Activated T-helper 2 cell treated with anti-CD3 and anti-CD28 coated beads, Interferon-gamma antibody, Interleukin-2, Interleukin-4, amounts not matched to agents 10 μg/mL and 5 μg/mL and 100 μg/mL, durations not matched to agents 14 hours and 24 hours and 36 hours (primary cell): Measurements from ENCODE around the gene GRK4. TPM values are rescaled to one million over a fixed set of nuclear protein-coding genes. Genes with fewer than 3 reads are reported as not detected.
"Not testable (repeated sequence)": the region's sequence is repeated elsewhere in the genome, so short reads cannot be mapped to it uniquely, and the experiment has no call there.

Source experiments
- DNase-seq: peaks from one replicate; pipeline ENCODE4 v3.0.0; 2021; ENCODE audit warnings: low spot score
- H3K27ac Mint-ChIP-seq: one replicate; pipeline ENCODE4 v1.8.0; 2021; ENCODE audit warnings: mixed read lengths
- H3K27me3 Mint-ChIP-seq: one replicate; pipeline ENCODE4 v1.8.0; 2021; ENCODE audit warnings: low read depth, mixed read lengths
- H3K36me3 Mint-ChIP-seq: one replicate; pipeline ENCODE4 v1.8.0; 2021; ENCODE audit warnings: low read depth, mixed read lengths
- H3K4me1 Mint-ChIP-seq: one replicate; pipeline ENCODE4 v1.8.0; 2021; ENCODE audit warnings: low read depth, mixed read lengths
- H3K4me3 Mint-ChIP-seq: one replicate; pipeline ENCODE4 v1.8.0; 2021; ENCODE audit warnings: low read depth, mild to moderate bottlenecking, moderate library complexity, mixed read lengths
- H3K9me3 Mint-ChIP-seq: one replicate; pipeline ENCODE4 v1.8.0; 2021; ENCODE audit warnings: mixed read lengths
- intact Hi-C: fragments of 100-400 bp; cut with micrococcal nuclease; formaldehyde crosslinking; loops from one replicate; pipeline ENCODE4 v1.15.1; 2023
- total RNA-seq: library from RNA; stranded (reverse); gene quantifications from 2 replicates; pipeline ENCODE4 v1.2.3, GENCODE V29; 2022

GRK4 gene
- total RNA-seq, 1 donor from 2014 or later: 4.5 TPM

DNA sequence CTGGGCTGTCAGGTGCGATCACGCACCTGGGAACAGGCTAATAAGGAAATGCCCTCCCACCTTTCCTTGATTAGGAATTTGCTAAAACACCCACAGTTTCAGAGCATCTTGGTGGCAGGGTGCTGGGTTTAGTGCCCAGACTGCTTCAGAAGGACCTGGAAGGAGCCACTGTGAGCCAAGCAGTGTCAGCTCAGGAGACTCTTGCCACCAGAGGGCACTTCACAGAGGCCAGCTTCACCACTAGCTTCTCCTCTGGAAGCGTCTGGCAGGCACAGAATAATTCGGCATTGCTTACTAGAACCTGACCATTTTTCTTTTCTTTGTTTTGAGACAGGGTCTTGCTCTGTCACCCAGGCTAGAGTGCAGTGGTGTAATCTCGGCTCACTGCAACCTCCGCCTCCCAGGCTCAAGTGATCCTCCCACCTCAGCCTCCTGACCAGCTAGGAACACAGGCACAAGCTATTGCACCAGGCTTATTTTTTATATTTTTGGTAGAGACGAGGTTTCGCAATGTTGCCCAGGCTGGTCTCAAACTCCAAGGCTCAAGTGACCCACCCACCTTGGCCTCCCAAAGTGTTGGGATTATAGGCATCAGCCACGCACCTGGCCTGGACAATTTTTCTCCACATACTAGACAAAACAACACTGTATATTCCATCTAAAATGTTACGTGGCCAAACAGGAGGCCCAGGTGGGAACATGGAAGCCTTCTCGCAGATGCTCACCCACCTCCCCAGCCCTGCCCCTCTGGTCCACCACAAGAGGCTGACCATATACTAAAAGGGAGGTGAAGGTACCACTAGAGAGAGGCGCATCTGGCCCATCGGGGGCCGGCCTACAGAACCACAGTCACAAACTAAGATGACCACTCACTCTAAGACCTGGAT lies 14.2 kb upstream of the GRK4 start:
- peaks cover 95% of the 10 kb centered on the region for H3K36me3 Mint-ChIP-seq

DNA sequence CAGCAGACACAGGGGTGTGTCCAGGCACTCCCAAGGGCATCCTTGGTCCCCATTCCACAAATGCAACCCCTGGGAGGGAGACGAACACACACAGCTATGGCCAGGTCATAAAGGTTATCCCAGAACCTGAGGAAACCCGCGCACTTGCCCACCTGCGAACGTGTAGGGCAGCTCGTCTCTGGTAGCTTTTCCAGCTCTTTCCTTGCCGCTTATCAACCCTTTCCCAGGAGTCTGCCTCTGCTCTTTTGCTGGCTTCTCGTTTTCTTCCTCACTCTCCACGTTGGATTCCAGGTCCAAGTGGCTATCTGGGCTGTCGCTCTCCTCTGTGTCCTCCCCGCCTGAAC lies 13.6 kb upstream of the GRK4 start:
- Mint-ChIP-seq H3K36me3 (peaks cover 95% of the 10 kb centered on the region), H3K27ac (no peak overlapping the region), H3K27me3 (no peaks in the 10 kb centered on the region), H3K4me3 (no peak overlapping the region), H3K9me3 (no peaks in the 10 kb centered on the region), H3K4me1 (peaks cover 33% of the 10 kb centered on the region)
- intact Hi-C loops: no loop called here
- no peak for DNase-seq

More for the DNA sequence above, 14.2 kb upstream of the GRK4 start:
- no peaks in the 10 kb centered on the region for H3K27me3 Mint-ChIP-seq
- no peak for DNase-seq
- peaks cover 27% of the 10 kb centered on the region for H3K4me1 Mint-ChIP-seq
- intact Hi-C loops: no loop called here
- peak overlapping the region; percentile 55 for H3K27ac Mint-ChIP-seq
- no peaks in the 10 kb centered on the region for H3K9me3 Mint-ChIP-seq
- H3K4me3 Mint-ChIP-seq: no peak overlapping the region

DNA sequence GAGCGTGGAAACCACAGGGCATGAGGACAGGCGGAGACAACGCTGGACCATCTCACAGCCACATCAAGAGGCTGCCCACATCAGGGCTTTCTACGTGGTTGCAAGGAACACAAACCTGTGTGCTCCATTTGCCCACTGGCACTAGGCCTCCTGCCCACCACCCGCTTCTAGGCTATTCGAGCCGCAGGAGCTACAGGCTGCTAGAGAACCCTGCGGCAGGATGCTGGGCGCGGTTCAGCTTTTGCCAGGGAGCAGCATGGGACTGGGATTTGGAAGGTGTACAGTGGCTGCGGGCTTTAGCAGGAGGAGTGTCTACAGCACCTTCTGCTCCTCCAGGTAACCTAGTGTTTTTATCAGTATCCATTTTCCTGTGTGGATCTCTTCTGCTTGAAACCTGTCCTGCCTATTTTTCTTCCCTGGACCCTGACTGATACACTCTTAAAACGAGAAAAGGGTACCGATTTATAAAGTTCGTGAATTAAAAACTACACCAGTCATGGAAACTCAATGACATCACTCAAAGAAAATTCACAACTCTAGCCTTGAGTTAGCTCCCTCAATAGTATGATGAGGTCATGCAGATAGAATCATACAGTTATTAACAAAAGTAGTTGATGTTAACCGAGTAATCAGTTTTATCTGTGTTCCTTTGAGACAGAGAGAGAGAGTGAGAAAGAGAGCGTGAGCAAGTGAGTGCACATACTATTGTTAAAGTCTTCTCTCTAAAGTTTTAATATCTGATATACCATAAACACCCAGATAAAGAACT lies 13.0 kb upstream of the GRK4 start:
- intact Hi-C loops: no loop called here
- H3K4me1 Mint-ChIP-seq: peaks cover 32% of the 10 kb centered on the region
- no peaks in the 10 kb centered on the region for H3K27me3 Mint-ChIP-seq
- DNase-seq: no peak
- peaks cover 93% of the 10 kb centered on the region for H3K36me3 Mint-ChIP-seq
- H3K4me3 Mint-ChIP-seq: no peak overlapping the region
- H3K27ac Mint-ChIP-seq: peak overlapping the region; percentile 64
- H3K9me3 Mint-ChIP-seq: no peaks in the 10 kb centered on the region

DNA sequence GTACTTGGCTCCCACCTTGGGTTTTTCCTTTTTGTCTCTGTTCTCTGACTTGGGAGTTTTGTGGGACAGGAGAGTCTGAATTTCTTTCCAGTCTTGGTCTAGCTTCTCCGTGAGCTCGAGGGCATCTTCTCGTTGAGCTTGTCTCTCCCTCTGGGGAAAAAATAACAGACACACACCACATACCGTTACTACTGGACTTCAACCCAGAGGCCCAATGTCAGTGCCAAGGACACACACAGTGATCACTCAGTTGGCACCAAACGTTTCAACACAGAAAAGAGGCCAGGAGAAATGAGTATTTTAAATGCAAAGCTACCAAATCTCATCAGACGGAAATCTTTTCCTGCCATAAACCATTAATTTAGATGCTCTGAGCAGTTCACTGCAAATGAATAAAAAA lies 9.9 kb upstream of the GRK4 start:
- H3K9me3 Mint-ChIP-seq: no peaks in the 10 kb centered on the region
- no peak for DNase-seq
- H3K36me3 Mint-ChIP-seq: peaks cover 95% of the 10 kb centered on the region
- H3K27ac Mint-ChIP-seq: peak overlapping the region; percentile 92
- H3K4me1 Mint-ChIP-seq: peaks cover 57% of the 10 kb centered on the region
- intact Hi-C loops: no loop called here
- peak overlapping the region; percentile 74 for H3K4me3 Mint-ChIP-seq
- H3K27me3 Mint-ChIP-seq: no peaks in the 10 kb centered on the region

DNA sequence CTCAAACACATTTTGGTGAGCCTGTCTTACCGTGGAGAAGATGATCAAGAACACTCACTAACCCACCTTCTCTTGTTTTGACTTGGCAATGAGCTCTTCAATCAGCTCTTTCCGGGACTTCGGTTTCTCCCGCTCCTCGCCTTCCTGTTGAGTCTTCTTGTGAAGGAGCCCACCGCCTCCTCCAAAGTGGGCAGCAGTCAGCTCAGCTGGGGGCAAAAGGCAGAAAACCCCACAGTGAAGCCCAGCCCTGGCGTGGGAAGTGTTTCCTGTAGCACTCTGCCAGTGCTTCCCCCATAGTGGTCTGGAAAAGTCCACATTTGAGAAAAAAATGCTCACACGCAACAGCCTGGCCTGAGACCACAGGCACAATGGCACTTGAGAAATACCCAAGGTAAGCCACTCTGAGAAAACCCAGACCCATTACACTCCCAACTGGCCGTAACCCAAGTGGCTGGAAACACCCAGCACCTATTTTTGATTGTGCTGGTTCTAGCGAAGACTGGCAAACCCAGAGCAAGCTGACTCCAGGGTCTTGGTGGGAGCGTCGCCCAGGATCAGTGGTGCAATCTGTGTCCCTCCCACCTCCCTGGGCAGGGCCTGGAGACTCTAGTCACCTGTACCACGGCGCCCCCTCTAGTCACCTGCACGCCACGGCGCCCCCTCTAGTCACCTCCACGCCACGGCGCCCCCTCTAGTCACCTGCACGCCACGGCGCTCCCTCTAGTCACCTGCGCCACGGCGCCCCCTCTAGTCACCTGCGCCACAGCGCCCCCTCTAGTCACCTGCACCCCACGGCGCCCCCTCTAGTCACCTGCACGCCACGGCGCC lies 8.8 kb upstream of the GRK4 start:
- intact Hi-C loops: loop anchor here (1.0 to 2.0 kb wide), 5 partner anchors 8 to 486 kb away; partner anchors contain the start of gene RNF4
- Mint-ChIP-seq H3K4me1 (peaks cover 63% of the 10 kb centered on the region), H3K27me3 (no peaks in the 10 kb centered on the region), H3K9me3 (no peaks in the 10 kb centered on the region), H3K4me3 (peak overlapping the region; percentile 74), H3K27ac (peak overlapping the region; percentile 92), H3K36me3 (peaks cover 93% of the 10 kb centered on the region)
- peak; percentile 57 for DNase-seq

DNA sequence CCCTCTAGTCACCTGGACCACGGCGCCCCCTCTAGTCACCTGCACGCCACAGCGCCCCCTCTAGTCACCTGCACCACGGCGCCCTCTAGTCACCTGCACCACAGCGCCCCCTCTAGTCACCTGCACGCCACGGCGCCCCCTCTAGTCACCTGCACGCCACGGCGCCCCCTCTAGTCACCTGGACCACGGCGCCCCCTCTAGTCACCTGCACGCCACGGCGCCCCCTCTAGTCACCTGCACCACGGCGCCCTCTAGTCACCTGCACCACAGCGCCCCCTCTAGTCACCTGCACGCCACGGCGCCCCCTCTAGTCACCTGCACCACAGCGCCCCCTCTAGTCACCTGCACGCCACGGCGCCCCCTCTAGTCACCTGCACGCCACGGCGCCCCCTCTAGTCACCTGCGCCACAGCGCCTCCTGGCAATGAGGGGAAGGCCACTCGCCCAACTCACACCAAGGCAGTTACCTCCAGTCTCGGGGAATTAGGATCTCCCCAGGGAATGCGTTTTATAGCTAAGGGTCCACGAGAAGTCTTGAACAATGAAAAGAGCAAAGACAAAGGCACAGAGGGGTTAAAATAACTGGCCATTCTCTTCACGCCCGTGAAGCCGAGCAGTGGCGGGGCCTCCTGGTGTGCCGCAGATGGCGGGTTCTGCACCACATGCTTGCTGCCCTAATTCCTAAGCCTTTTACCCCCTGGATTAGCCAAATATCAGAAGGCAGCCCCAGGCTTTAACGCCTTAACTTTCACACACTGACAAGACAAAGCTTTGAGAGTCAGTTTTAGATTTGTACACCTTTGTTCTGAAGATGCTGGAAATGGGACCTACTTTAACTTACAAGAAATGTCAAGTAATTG lies 8.0 kb upstream of the GRK4 start:
- intact Hi-C loops: loop anchor here (2.0 kb wide), 2 partner anchors 111 to 487 kb away; partner anchors contain the start of gene RNF4
- DNase-seq, H3K9me3 Mint-ChIP-seq, H3K27me3 Mint-ChIP-seq: not testable (repeated sequence)
- peak overlapping the region; percentile 13 for H3K4me3 Mint-ChIP-seq
- peak overlapping the region; percentile 92 for H3K27ac Mint-ChIP-seq
- H3K4me1 Mint-ChIP-seq: peaks cover 69% of the 10 kb centered on the region
- peaks cover 92% of the 10 kb centered on the region for H3K36me3 Mint-ChIP-seq

DNA sequence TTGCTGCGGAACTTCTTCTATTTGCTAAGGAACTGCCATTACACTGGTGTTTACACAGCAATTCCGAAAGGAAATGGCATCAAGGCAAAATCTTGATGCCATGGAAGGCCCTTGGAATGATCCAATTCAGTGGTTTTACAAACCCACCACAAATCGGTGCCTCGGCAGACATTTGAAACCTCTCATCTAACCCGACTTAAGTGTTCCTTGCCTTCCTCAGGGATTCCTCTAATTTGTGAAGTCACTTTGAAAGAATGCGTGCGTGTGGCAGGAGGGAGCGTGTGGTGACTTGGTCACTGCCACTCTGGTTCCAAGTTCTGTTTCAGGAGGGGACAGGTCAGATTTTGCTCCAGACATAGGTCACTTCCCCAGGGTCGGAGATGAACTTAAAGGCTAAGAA lies 4.9 kb upstream of the GRK4 start:
- H3K4me3 Mint-ChIP-seq: no peak overlapping the region
- no peak overlapping the region for H3K27ac Mint-ChIP-seq
- DNase-seq: no peak
- H3K36me3 Mint-ChIP-seq: peaks cover 79% of the 10 kb centered on the region
- H3K4me1 Mint-ChIP-seq: peaks cover 63% of the 10 kb centered on the region
- no peaks in the 10 kb centered on the region for H3K9me3 Mint-ChIP-seq
- no peaks in the 10 kb centered on the region for H3K27me3 Mint-ChIP-seq
- intact Hi-C loops: no loop called here

DNA sequence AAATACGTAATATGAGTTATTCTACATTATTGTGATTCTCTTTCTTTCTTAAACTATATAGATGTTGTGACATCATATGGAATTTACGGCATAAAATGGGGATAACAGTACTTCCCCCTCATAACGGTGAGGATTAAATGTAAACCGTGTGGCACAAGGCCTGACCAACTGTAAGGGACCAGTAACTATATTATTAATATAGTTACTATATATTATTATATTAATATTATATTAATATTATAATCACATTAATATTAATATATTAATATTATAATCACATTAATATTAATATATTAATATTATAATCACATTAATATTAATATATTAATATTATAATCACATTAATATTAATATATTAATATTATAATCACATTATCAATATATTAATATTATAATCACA lies 2.9 kb upstream of the GRK4 start:
- H3K4me3 Mint-ChIP-seq, DNase-seq, H3K27ac Mint-ChIP-seq, H3K27me3 Mint-ChIP-seq, H3K9me3 Mint-ChIP-seq: not testable (repeated sequence)
- Mint-ChIP-seq H3K4me1 (peaks cover 51% of the 10 kb centered on the region), H3K36me3 (peaks cover 64% of the 10 kb centered on the region)
- intact Hi-C loops: loop anchor here (5.0 to 10.0 kb wide), 3 partner anchors 77 to 244 kb away; no protein-coding TSS in a partner anchor

DNA sequence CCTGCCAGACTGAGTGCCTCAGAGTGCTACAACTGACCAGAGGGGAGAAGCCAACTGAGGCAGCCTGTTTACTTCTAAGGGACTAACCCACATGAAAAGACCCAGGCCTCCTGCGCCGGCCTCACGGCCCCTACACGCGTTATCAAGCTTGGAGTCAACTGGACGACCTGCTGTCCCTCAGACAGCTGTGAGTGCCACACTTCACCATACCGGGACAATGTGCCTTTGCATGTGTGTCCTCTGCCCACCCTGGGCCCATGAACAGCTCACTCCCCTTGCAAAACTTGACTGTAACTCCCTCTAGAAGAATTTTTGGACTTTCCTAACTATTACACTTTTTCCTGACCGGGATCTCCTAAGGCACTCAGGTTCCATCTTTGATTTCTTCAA lies 2.0 kb upstream of the GRK4 start:
- H3K9me3 Mint-ChIP-seq: no peaks in the 10 kb centered on the region
- H3K27ac Mint-ChIP-seq: peak overlapping the region; percentile 87
- H3K27me3 Mint-ChIP-seq: no peaks in the 10 kb centered on the region
- H3K4me1 Mint-ChIP-seq: peaks cover 42% of the 10 kb centered on the region
- H3K36me3 Mint-ChIP-seq: peaks cover 54% of the 10 kb centered on the region
- DNase-seq: no peak
- intact Hi-C loops: loop anchor here (5.0 to 10.0 kb wide), 3 partner anchors 76 to 243 kb away; no protein-coding TSS in a partner anchor
- peak overlapping the region; percentile 92 for H3K4me3 Mint-ChIP-seq

DNA sequence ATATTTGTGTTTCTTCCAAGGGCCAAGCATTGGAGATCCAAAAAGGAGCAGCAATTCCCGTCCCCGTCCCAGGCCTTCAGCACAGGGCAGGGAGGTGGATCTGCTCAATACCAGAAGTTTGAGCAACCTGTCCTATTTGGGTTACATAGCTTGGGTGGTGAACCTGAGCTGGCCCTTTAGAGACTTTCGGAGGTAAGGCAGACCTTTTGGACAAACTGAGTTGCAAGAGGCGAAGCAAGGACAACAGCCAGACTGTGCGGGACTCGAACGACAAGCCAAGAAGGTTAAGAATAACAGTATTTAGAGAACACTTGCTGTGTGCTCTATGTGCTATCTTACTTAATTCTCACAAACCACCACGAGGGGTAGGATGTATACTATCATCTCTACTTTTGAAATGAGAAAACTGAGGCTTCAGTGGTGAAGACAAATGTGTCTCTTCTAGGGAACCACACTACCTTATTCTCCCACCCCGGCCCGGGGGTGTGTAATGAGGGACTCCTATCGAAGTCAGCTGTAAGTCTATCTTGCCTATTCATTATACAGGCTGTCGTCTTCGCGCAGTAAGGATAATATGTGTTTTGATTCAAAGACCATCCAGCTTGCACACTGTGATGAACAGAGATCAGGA lies 1.4 kb upstream of the GRK4 start:
- Mint-ChIP-seq H3K9me3 (no peaks in the 10 kb centered on the region), H3K4me3 (peak overlapping the region; percentile 92), H3K36me3 (peaks cover 49% of the 10 kb centered on the region), H3K27ac (peak overlapping the region; percentile 87), H3K27me3 (no peaks in the 10 kb centered on the region), H3K4me1 (peaks cover 39% of the 10 kb centered on the region)
- intact Hi-C loops: loop anchor here (1.0 to 10.0 kb wide), 6 partner anchors 8 to 425 kb away; partner anchors contain the start of gene FAM193A
- DNase-seq: peak; percentile 39

DNA sequence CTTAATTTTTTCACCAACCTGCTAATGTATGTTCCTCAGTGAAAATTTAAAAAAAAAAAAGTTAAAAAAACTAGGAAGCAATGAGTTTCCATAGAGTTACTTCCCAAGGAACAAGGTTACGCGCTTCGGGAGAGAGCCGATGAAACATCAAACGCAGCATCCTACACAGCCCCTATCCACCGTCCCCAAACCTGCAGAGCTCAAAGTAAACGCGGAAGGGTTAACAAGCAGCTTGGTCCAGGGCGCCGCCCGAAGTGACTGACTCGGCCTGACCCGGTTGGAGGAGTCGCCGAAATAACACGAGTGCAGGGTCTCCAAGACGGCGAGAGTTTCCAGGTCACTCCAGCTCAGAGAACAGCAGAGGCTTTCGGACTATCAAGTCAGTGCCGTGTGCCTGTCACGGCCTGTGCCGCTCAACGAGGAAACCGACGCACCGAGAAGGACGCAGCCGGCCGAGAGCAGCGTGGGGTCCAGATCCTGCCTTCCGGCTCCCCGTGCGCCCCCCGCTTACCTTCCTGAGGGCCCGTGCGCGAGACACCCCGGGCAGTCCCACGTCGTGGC lies 677 bp upstream of the GRK4 start:
- Mint-ChIP-seq H3K27me3 (no peaks in the 10 kb centered on the region), H3K9me3 (no peaks in the 10 kb centered on the region), H3K36me3 (peaks cover 42% of the 10 kb centered on the region), H3K27ac (peak overlapping the region; percentile 87), H3K4me1 (peaks cover 34% of the 10 kb centered on the region), H3K4me3 (peak overlapping the region; percentile 92)
- no peak for DNase-seq
- intact Hi-C loops: loop anchor here (1.0 to 10.0 kb wide), 9 partner anchors 8 to 544 kb away; partner anchors contain the start of genes CFAP99, FAM193A, HTT and HTT-AS
